GM10266 (cell line): Measurements from ENCODE around the gene ANO3.

ENCODE experiments used
- DNase-seq: peaks from one replicate; pipeline ENCODE4 v3.0.0; 2012; ENCODE audit errors: extremely low spot score
- CTCF ChIP-seq: IDR thresholded peaks from 2 replicates; pipeline ENCODE4 v1.5.1; 2012; ENCODE audit warnings: mild to moderate bottlenecking, low read depth; ENCODE audit not compliant: control insufficient read depth, insufficient read depth; ENCODE audit errors: missing control alignments

Gene ANO3

DNA sequence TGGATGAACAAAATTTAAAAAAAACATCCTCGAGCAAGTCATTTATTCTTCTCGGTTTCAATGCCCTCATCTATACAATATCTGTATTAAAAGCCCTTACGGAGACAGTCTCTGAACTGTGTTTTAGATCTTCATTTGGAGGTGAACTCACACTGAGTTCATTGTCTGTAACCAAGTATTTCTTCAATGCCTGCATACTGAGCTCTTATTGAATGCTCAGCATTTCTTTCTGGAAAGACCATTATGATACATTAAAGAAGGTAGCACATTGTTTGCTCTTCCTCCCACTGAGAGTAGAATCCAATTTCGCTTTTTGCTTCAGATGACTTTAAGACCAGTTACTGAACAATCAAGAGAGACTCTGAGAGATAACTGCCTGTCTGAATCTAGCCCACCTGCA, 1.7 kb upstream of the ANO3 start:
- no peak for DNase-seq
- no peak for TF ChIP-seq CTCF

GRCh38 chr11:26332572-26332915, 614 bp downstream of the ANO3 start:
- DNase-seq, result no peak
- no peak for TF ChIP-seq CTCF

- no peak for TF ChIP-seq CTCF
- no peak for DNase-seq
Measured at GRCh38 chr11:26333906-26334305, 2.0 kb downstream of the ANO3 start.

DNA sequence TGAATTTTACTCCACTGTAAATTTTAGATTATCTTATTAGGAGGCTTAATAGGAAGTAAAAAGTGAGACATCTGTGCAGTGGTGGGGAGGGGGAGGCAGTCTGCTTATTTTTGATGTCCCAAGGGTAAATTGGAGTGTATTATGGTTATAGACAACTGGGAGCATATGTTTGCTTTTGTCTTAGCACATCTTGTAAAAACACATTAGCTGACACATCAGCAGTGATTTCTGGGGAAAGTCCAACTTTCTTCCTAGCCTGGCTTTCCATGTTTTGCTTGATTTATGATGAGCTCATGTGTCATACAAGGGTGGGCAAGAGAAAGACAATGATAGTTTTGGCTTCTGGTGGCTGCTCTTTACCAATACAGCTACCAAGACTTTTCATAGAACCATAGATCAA, 4.0 kb downstream of the ANO3 start:
- DNase-seq, result no peak
- TF ChIP-seq CTCF, result no peak

GRCh38 chr11:26344647-26345046, 12.7 kb downstream of the ANO3 start:
- DNase-seq, result no peak
- TF ChIP-seq CTCF, result no peak

DNA sequence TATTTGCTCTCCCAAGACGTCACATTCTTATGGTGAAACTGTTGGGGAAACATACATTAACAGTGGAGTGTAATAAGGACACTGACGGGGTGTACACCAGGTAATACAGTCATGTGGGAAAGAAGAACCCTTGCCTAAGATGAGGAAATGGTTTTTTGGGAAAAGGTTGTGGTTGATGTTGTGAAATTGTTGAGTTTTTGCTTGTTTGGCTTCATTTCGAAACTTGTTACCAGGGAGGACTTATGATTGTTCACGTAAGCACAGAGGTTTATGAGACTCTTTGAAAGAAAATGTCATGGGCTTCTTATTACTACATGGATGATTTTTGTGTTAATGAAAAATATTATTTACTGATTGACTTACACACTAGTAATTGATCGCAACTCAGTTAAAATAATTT, 16.8 kb downstream of the ANO3 start:
- TF ChIP-seq CTCF, result no peak
- DNase-seq, result no peak

DNA sequence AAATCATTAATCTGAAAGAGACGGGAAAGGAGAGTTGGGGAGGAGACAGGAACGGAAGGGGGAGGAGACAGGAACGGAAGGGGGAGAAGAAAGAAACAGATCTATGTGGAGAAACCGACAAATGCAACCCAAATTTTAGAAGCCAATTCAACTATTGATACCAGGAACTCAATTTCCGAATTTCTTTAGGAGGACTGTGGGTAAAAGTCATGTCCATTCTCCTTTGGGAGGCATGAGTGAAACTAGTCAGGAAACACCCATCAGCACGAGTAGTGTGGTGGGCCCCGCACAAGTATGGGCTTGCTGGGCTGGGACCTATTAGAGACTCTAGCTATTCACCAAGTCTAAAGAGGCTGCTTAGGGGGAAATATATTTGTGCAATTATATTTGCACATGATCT, 18.1 kb downstream of the ANO3 start:
- no peak for DNase-seq
- no peak for TF ChIP-seq CTCF
